PC-3 (cell line): ENCODE results near the gene TPT1. TPM values are rescaled to one million over a fixed set of nuclear protein-coding genes. Genes with fewer than 3 reads are reported as not detected.

Source experiments
- ATAC-seq: fragments of 200-7000 bp; cut with Tn5 transposase; 2 replicates; pipeline ENCODE4 v1.9.1; 2020; ENCODE audit warnings: mild to moderate bottlenecking, moderate library complexity
- BruUV-seq: library from RNA; stranded (reverse); fragments of 400-500 nt; replicated peaks from 2 replicates; lab custom pipeline; 2021; lab: Mats Ljungman, UMichigan
- CTCF ChIA-PET: fragments of 300-600 bp; sonication (Branson Sonifier 250); formaldehyde crosslinking; loops from one replicate; lab custom pipeline; 2022; ENCODE audit warnings: antibody characterized with exemption; lab: Charles Lee
- POLR2A ChIA-PET: fragments of 300-600 bp; sonication (Branson Sonifier 250); formaldehyde crosslinking; loops from one replicate; lab custom pipeline; 2022; ENCODE audit warnings: antibody characterized with exemption; ENCODE audit not compliant: unreplicated experiment; lab: Charles Lee
- DNase-seq: peaks from one replicate; pipeline ENCODE4 v3.0.0-alpha.2; 2015
- H2AFZ ChIP-seq: fragments of 300-600 bp; sonication (generic); 2 replicates; pipeline ENCODE4 v1.6.0; 2016; ENCODE audit warnings: antibody characterized with exemption, low read length
- H3F3A ChIP-seq: fragments of 300-600 bp; sonication (generic); one replicate; pipeline ENCODE4 v1.6.0; 2017; ENCODE audit warnings: antibody characterized with exemption, low read length, control low read depth, mild to moderate bottlenecking; ENCODE audit not compliant: unreplicated experiment
- H3K27ac ChIP-seq: fragments of 300-600 bp; sonication (generic); 2 replicates; pipeline ENCODE4 v1.5.1; 2016; ENCODE audit warnings: mild to moderate bottlenecking, low read length
- H3K27me3 ChIP-seq: fragments of 300-600 bp; sonication (generic); 2 replicates; pipeline ENCODE4 v1.6.1; 2016; ENCODE audit warnings: low read length, mixed read lengths
- H3K36me3 ChIP-seq: fragments of 300-600 bp; sonication (generic); 2 replicates; pipeline ENCODE4 v1.6.1; 2016; ENCODE audit warnings: low read depth, mixed run types, low read length, mixed read lengths
- H3K4me1 ChIP-seq: fragments of 300-600 bp; sonication (generic); 2 replicates; pipeline ENCODE4 v1.5.1; 2016; ENCODE audit warnings: low read length; ENCODE audit not compliant: insufficient read depth
- H3K4me2 ChIP-seq: fragments of 300-600 bp; sonication (generic); 2 replicates; pipeline ENCODE4 v1.6.0; 2016; ENCODE audit warnings: low read length
- H3K4me3 ChIP-seq: fragments of 300-600 bp; sonication (generic); 2 replicates; pipeline ENCODE4 v1.5.1; 2016; ENCODE audit warnings: mild to moderate bottlenecking, low read length, mixed read lengths
- H3K79me2 ChIP-seq: fragments of 300-600 bp; sonication (generic); 2 replicates; pipeline ENCODE4 v1.6.1; 2017; ENCODE audit warnings: low read length, mixed read lengths
- H3K9ac ChIP-seq: fragments of 300-600 bp; sonication (generic); 2 replicates; pipeline ENCODE4 v1.6.0; 2016; ENCODE audit warnings: mild to moderate bottlenecking, low read length
- H3K9me2 ChIP-seq: fragments of 300-600 bp; sonication (generic); replicated peaks from 2 replicates; pipeline ENCODE4 v1.6.1; 2016; ENCODE audit warnings: mixed run types, low read length, mixed read lengths
- H3K9me3 ChIP-seq: fragments of 300-600 bp; sonication (generic); 2 replicates; pipeline ENCODE4 v1.6.1; 2016; ENCODE audit warnings: low read length, mixed read lengths
- H4K20me1 ChIP-seq: fragments of 300-600 bp; sonication (generic); 2 replicates; pipeline ENCODE4 v1.6.1; 2016; ENCODE audit warnings: low read length, mixed read lengths
- EZH2 ChIP-seq: fragments of 300-600 bp; sonication (generic); IDR thresholded peaks from one replicate; pipeline ENCODE4 v1.6.1; 2017; ENCODE audit warnings: antibody characterized with exemption, mild to moderate bottlenecking, low read length; ENCODE audit not compliant: unreplicated experiment
- EZH2phosphoT487 ChIP-seq: fragments of 300-600 bp; sonication (generic); IDR thresholded peaks from 2 replicates; pipeline ENCODE4 v1.6.1; 2018; ENCODE audit warnings: mild to moderate bottlenecking, antibody characterized with exemption, low read length, borderline replicate concordance
- intact Hi-C: fragments of 100-400 bp; cut with micrococcal nuclease; formaldehyde crosslinking; loops from 2 replicates; pipeline ENCODE4 v1.9.0; 2023
- total RNA-seq: library from RNA; depleted of rRNA; stranded (reverse); fragments of >200 nt; gene quantifications from 2 replicates; pipeline ENCODE4 v1.2.3, GENCODE V29; 2014
- TF ChIP-seq, protein P1 (sequence below): fragments of 300-600 bp; sonication (generic); conservative IDR thresholded peaks from 2 replicates; pipeline ENCODE4 v1.5.1; 2017; ENCODE audit warnings: antibody characterized with exemption, low read depth, mild to moderate bottlenecking, low read length

TPT1 gene
- total RNA-seq, 1 experiment from 2014 or later = 982 TPM

GRCh38 chr13:45331123-45331619 lies 9.8 kb downstream of the TPT1 start:
- intact Hi-C loops = no loop called here
- Histone ChIP-seq H3K9me2 (no peaks in the 10 kb centered on the region), H3K36me3 (peaks cover 5% of the 10 kb centered on the region), H2AFZ (no peak overlapping the region), H3F3A (peaks cover 19% of the 10 kb centered on the region), H3K79me2 (0 out of 2 replicates have a peak, but pooled peaks cover 2% of the 10 kb centered on the region), H3K27me3 (no peaks in the 10 kb centered on the region), H3K4me3 (no peak overlapping the region), H4K20me1 (peaks cover 22% of the 10 kb centered on the region), H3K4me1 (peaks cover 50% of the 10 kb centered on the region), H3K27ac (peak overlapping the region; percentile 71), H3K4me2 (peak overlapping the region; percentile 40; the same call in 1 of the 2 replicates), H3K9ac (no peak overlapping the region), H3K9me3 (no peaks in the 10 kb centered on the region)
- POLR2A ChIA-PET = interaction anchor here (0.5 to 1.1 kb wide), 2 partner anchors 11 to 87 kb away, joined by 9 to 20 read pairs; partner anchors contain the start of gene SLC25A30
- no peak for DNase-seq
- BruUV-seq = no TSS peak
- no peak for TF ChIP-seq EZH2phosphoT487
- TF ChIP-seq, protein P1, sequence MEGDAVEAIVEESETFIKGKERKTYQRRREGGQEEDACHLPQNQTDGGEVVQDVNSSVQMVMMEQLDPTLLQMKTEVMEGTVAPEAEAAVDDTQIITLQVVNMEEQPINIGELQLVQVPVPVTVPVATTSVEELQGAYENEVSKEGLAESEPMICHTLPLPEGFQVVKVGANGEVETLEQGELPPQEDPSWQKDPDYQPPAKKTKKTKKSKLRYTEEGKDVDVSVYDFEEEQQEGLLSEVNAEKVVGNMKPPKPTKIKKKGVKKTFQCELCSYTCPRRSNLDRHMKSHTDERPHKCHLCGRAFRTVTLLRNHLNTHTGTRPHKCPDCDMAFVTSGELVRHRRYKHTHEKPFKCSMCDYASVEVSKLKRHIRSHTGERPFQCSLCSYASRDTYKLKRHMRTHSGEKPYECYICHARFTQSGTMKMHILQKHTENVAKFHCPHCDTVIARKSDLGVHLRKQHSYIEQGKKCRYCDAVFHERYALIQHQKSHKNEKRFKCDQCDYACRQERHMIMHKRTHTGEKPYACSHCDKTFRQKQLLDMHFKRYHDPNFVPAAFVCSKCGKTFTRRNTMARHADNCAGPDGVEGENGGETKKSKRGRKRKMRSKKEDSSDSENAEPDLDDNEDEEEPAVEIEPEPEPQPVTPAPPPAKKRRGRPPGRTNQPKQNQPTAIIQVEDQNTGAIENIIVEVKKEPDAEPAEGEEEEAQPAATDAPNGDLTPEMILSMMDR = no peak
- TF ChIP-seq EZH2 = no peak
- CTCF ChIA-PET = no interaction called here
- ATAC-seq = no peak

GRCh38 chr13:45328661-45329111 lies 12.3 kb downstream of the TPT1 start:
- intact Hi-C loops = no loop called here
- Histone ChIP-seq H3F3A (peaks cover 19% of the 10 kb centered on the region), H3K9me3 (no peaks in the 10 kb centered on the region), H3K79me2 (no peaks in the 10 kb centered on the region), H3K4me1 (peaks cover 44% of the 10 kb centered on the region), H3K27ac (no peak overlapping the region), H3K4me3 (no peak overlapping the region), H3K9ac (no peak overlapping the region), H3K9me2 (no peaks in the 10 kb centered on the region), H3K27me3 (no peaks in the 10 kb centered on the region), H3K4me2 (no peak overlapping the region), H4K20me1 (0 out of 2 replicates have a peak, but pooled peaks cover 7% of the 10 kb centered on the region), H3K36me3 (no peaks in the 10 kb centered on the region), H2AFZ (no peak overlapping the region)
- no TSS peak for BruUV-seq
- ChIA-PET POLR2A (no interaction called here), CTCF (no interaction called here)
- ATAC-seq = no peak
- TF ChIP-seq EZH2phosphoT487 (no peak), EZH2 (no peak)
- TF ChIP-seq, protein P1 = no peak
- DNase-seq = no peak

GRCh38 chr13:45327253-45327955 lies 13.6 kb downstream of the TPT1 start:
- H3F3A ChIP-seq = peaks cover 11% of the 10 kb centered on the region
- no peaks in the 10 kb centered on the region for H3K79me2 ChIP-seq
- H2AFZ ChIP-seq = no peak overlapping the region
- H3K4me1 ChIP-seq = peaks cover 32% of the 10 kb centered on the region
- DNase-seq (peak; percentile 12), ATAC-seq (no peak)
- no TSS peak for BruUV-seq
- H3K9me2 ChIP-seq = no peaks in the 10 kb centered on the region
- no peaks in the 10 kb centered on the region for H4K20me1 ChIP-seq
- no peaks in the 10 kb centered on the region for H3K27me3 ChIP-seq
- no peak overlapping the region for H3K4me3 ChIP-seq
- ChIA-PET POLR2A (interaction anchor here (0.6 kb wide), 1 partner anchor 13 kb away, joined by 4 read pairs; no protein-coding TSS in a partner anchor), CTCF (no interaction called here)
- H3K27ac ChIP-seq = no peak overlapping the region
- no peaks in the 10 kb centered on the region for H3K36me3 ChIP-seq
- H3K9me3 ChIP-seq = no peaks in the 10 kb centered on the region
- intact Hi-C loops = no loop called here
- H3K4me2 ChIP-seq = no peak overlapping the region
- TF ChIP-seq EZH2phosphoT487 (no peak), EZH2 (no peak)
- TF ChIP-seq, protein P1 = no peak
- no peak overlapping the region for H3K9ac ChIP-seq
